H9 (cell line): ENCODE results near the gene CXCR5. TPM values are rescaled to one million over a fixed set of nuclear protein-coding genes. Genes with fewer than 3 reads are reported as not detected.

ENCODE experiments used
- DNase-seq: peaks from one replicate; pipeline ENCODE4 v3.0.0-alpha.2; 2017
- H2AFZ ChIP-seq: one replicate; pipeline ENCODE4 v1.6.1; 2013; ENCODE audit warnings: mild to moderate bottlenecking, low read length, control low read depth, moderate library complexity
- H2AK5ac ChIP-seq: 2 replicates; pipeline ENCODE4 v1.6.1; 2013; ENCODE audit warnings: low read length, control low read depth, mixed read lengths; ENCODE audit not compliant: insufficient read length
- H2BK120ac ChIP-seq: one replicate; pipeline ENCODE4 v1.6.1; 2013; ENCODE audit warnings: low read depth, mild to moderate bottlenecking, low read length, control low read depth, inconsistent platforms; ENCODE audit not compliant: poor library complexity, severe bottlenecking
- H2BK12ac ChIP-seq: 2 replicates; pipeline ENCODE4 v1.6.1; 2013; ENCODE audit warnings: low read length, control low read depth, mixed read lengths, low read depth; ENCODE audit not compliant: insufficient read length
- H2BK15ac ChIP-seq: 2 replicates; pipeline ENCODE4 v1.6.1; 2013; ENCODE audit warnings: low read depth, low read length, control low read depth
- H2BK20ac ChIP-seq: one replicate; pipeline ENCODE4 v1.6.1; 2013; ENCODE audit warnings: low read depth, mild to moderate bottlenecking, low read length, control low read depth, inconsistent platforms; ENCODE audit not compliant: poor library complexity, severe bottlenecking
- H2BK5ac ChIP-seq: 2 replicates; pipeline ENCODE4 v1.6.1; 2013; ENCODE audit warnings: low read length, control low read depth, mixed read lengths; ENCODE audit not compliant: insufficient read length
- H3K14ac ChIP-seq: 2 replicates; pipeline ENCODE4 v1.6.1; 2013; ENCODE audit warnings: low read length, control low read depth; ENCODE audit not compliant: insufficient read depth
- H3K18ac ChIP-seq: 2 replicates; pipeline ENCODE4 v1.6.1; 2013; ENCODE audit warnings: low read depth, mild to moderate bottlenecking, mixed read lengths, low read length, control low read depth; ENCODE audit not compliant: insufficient read length
- H3K23ac ChIP-seq: 2 replicates; pipeline ENCODE4 v1.6.1; 2013; ENCODE audit warnings: low read length, control low read depth, mixed read lengths, low read depth; ENCODE audit not compliant: insufficient read length
- H3K23me2 ChIP-seq: 2 replicates; pipeline ENCODE4 v1.6.1; 2013; ENCODE audit warnings: low read depth, mild to moderate bottlenecking, mixed read lengths, low read length, control low read depth; ENCODE audit not compliant: insufficient read length, poor library complexity, severe bottlenecking
- H3K27ac ChIP-seq: 2 replicates; pipeline ENCODE4 v1.5.1; 2013; ENCODE audit warnings: low read length, control low read depth, mixed read lengths, low read depth; ENCODE audit not compliant: insufficient read length
- H3K27me3 ChIP-seq: 2 replicates; pipeline ENCODE4 v1.6.1; 2013; ENCODE audit warnings: low read length, control low read depth, inconsistent platforms; ENCODE audit not compliant: insufficient read depth
- H3K4ac ChIP-seq: 2 replicates; pipeline ENCODE4 v1.6.1; 2013; ENCODE audit warnings: low read depth, mild to moderate bottlenecking, control low read depth, inconsistent platforms, low read length, moderate library complexity
- H3K4me1 ChIP-seq: 2 replicates; pipeline ENCODE4 v1.6.1; 2013; ENCODE audit warnings: low read length, control low read depth, inconsistent platforms; ENCODE audit not compliant: insufficient read depth
- H3K4me2 ChIP-seq: 2 replicates; pipeline ENCODE4 v1.6.1; 2013; ENCODE audit warnings: low read length, control low read depth, mixed read lengths; ENCODE audit not compliant: insufficient read length, insufficient read depth
- H3K56ac ChIP-seq: 2 replicates; pipeline ENCODE4 v1.6.1; 2013; ENCODE audit warnings: low read depth, mild to moderate bottlenecking, mixed read lengths, low read length, control low read depth; ENCODE audit not compliant: insufficient read length
- H3K79me1 ChIP-seq: 2 replicates; pipeline ENCODE4 v1.6.1; 2013; ENCODE audit warnings: low read depth, mild to moderate bottlenecking, moderate library complexity, low read length, control low read depth, inconsistent platforms; ENCODE audit not compliant: insufficient read depth, poor library complexity, severe bottlenecking
- H3K79me2 ChIP-seq: 2 replicates; pipeline ENCODE4 v1.6.1; 2013; ENCODE audit warnings: low read length, control low read depth, inconsistent platforms; ENCODE audit not compliant: insufficient read depth
- H3K9ac ChIP-seq: 2 replicates; pipeline ENCODE4 v1.6.1; 2013; ENCODE audit warnings: low read length, control low read depth, mixed read lengths; ENCODE audit not compliant: insufficient read length; ENCODE audit errors: extremely low read depth
- H3K9me3 ChIP-seq: one replicate; pipeline ENCODE4 v1.6.1; 2013; ENCODE audit warnings: low read depth, low read length, inconsistent platforms; ENCODE audit not compliant: control insufficient read depth
- H3T11ph ChIP-seq: one replicate; pipeline ENCODE4 v1.6.1; 2013; ENCODE audit warnings: mild to moderate bottlenecking, low read length, control low read depth, inconsistent platforms
- H4K20me1 ChIP-seq: one replicate; pipeline ENCODE4 v1.6.1; 2013; ENCODE audit not compliant: control insufficient read depth, insufficient read length, insufficient read depth
- H4K5ac ChIP-seq: 2 replicates; pipeline ENCODE4 v1.6.1; 2013; ENCODE audit warnings: low read depth, mild to moderate bottlenecking, mixed read lengths, low read length, control low read depth; ENCODE audit not compliant: insufficient read length
- H4K8ac ChIP-seq: replicated peaks from 2 replicates; pipeline ENCODE4 v1.6.1; 2013; ENCODE audit warnings: low read length, control low read depth, mixed read lengths, low read depth; ENCODE audit not compliant: insufficient read length
- H4K91ac ChIP-seq: 2 replicates; pipeline ENCODE4 v1.6.1; 2013; ENCODE audit warnings: low read depth, mild to moderate bottlenecking, moderate library complexity, mixed read lengths, low read length, control low read depth; ENCODE audit not compliant: insufficient read length
- H3K27ac Mint-ChIP-seq, 3 experiments: 2 replicates in 2 of 3; 3 replicates in 1 of 3; pipeline ENCODE4 v1.8.0; 2020 to 2021; ENCODE audit warnings: mixed read lengths in 3 of 3, mild to moderate bottlenecking in 1 of 3, moderate library complexity in 1 of 3
- H3K27me3 Mint-ChIP-seq: 2 replicates; pipeline ENCODE4 v1.8.0; 2021; ENCODE audit warnings: low read depth, mild to moderate bottlenecking, moderate library complexity, mixed read lengths
- H3K36me3 Mint-ChIP-seq, 3 experiments: 2 replicates in 2 of 3; 3 replicates in 1 of 3; pipeline ENCODE4 v1.8.0; 2020 to 2021; ENCODE audit warnings: low read depth in 3 of 3, mixed read lengths in 3 of 3; ENCODE audit not compliant: insufficient read depth in 1 of 3
- H3K4me1 Mint-ChIP-seq, 2 experiments: 2 replicates each; pipeline ENCODE4 v1.8.0; 2020; ENCODE audit warnings: mixed read lengths in 2 of 2
- H3K4me3 Mint-ChIP-seq, 2 experiments: 2 replicates in 1 of 2; 3 replicates in 1 of 2; pipeline ENCODE4 v1.8.0; 2020 to 2021; ENCODE audit warnings: mild to moderate bottlenecking in 2 of 2, mixed read lengths in 2 of 2, moderate library complexity in 1 of 2
- H3K9me3 Mint-ChIP-seq, 2 experiments: 2 replicates in 1 of 2; 3 replicates in 1 of 2; pipeline ENCODE4 v1.8.0; 2020; ENCODE audit warnings: mild to moderate bottlenecking in 2 of 2, mixed read lengths in 2 of 2, moderate library complexity in 1 of 2
- CTCF ChIP-seq: fragments of 200-600 bp; sonication (generic); conservative IDR thresholded peaks from 3 replicates; pipeline ENCODE4 v1.8.0; 2021; ENCODE audit warnings: antibody characterized with exemption, mild to moderate bottlenecking
- WGBS: extraction: QIAGEN DNeasy Blood & Tissue Kit; methylation state at CpG from one replicate; pipeline ENCODE4 v1.1.7; 2013; ENCODE audit warnings: missing lambda C conversion rate, low lambda C conversion rate, mixed read lengths; ENCODE audit not compliant: insufficient read length; ENCODE audit errors: extremely low coverage; 5-methylcytosine and 5-hydroxymethylcytosine counted together
- total RNA-seq: library from RNA; stranded (reverse); gene quantifications from 2 replicates; pipeline ENCODE4 v1.2.1, GENCODE V29; 2021

The CXCR5 gene
- total RNA-seq, 1 experiment from 2014 or later = 0.07 TPM

- Histone ChIP-seq H2BK5ac (no peak overlapping the region), H4K5ac (no peak overlapping the region), H3K23me2 (no peaks in the 10 kb centered on the region), H3K79me2 (no peaks in the 10 kb centered on the region), H2BK12ac (no peak overlapping the region), H3K4me1 (peaks cover 6% of the 10 kb centered on the region; the same call in 1 of the 2 replicates), H3K79me1 (no peaks in the 10 kb centered on the region), H3K4ac (no peak overlapping the region), H2AK5ac (no peak overlapping the region), H4K91ac (no peak overlapping the region), H2AFZ (no peak overlapping the region), H4K20me1 (no peaks in the 10 kb centered on the region), H2BK15ac (no peak overlapping the region), H3K9me3 (no peaks in the 10 kb centered on the region), H3K23ac (no peak overlapping the region), H4K8ac (no peak overlapping the region), H3K27me3 (no peaks in the 10 kb centered on the region), H3K18ac (no peak overlapping the region), H3K27ac (no peak overlapping the region), H3K56ac (no peak overlapping the region), H3K14ac (peak overlapping the region; percentile 39; the same call in 1 of the 2 replicates), H2BK20ac (no peak overlapping the region), H3K4me2 (peak overlapping the region; percentile 5), H2BK120ac (no peak overlapping the region), H3K9ac (no peak overlapping the region), H3T11ph (no peak overlapping the region)
- no peak overlapping the region; a peak in 2 of 5 replicates for H3K4me3 Mint-ChIP-seq
- H3K36me3 Mint-ChIP-seq = peaks cover 10 to 28% (median 25%) of the 10 kb centered on the region in 3 experiments; a peak in 6 of 7 replicates
- H3K4me1 Mint-ChIP-seq = peaks cover 28 to 43% of the 10 kb centered on the region in 2 experiments
- TF ChIP-seq CTCF = no peak
- H3K27ac Mint-ChIP-seq = peak overlapping the region in 2 of 3 experiments; percentile 53 to 68; a peak in 4 of 7 replicates
- WGBS = no CpG with 5 or more reads among the region's 26 CpGs
- peaks cover 16% of the 10 kb centered on the region for H3K27me3 Mint-ChIP-seq
- DNase-seq = no peak
- H3K9me3 Mint-ChIP-seq = no peaks in the 10 kb centered on the region
Measured at GRCh38 chr11:118895093-118896039, 11.7 kb downstream of the CXCR5 start.
